ENCODE results near the gene WBP1L.

Gene WBP1L

GRCh38 chr10:102791754-102792395 is 48.1 kb downstream of the WBP1L start:
- no peak for TF ChIP-seq EZH2phosphoT487 (IDR thresholded peaks at IDR 0.05; ENCODE audit: borderline replicate concordance, low read length)
- TF ChIP-seq, protein P1, sequence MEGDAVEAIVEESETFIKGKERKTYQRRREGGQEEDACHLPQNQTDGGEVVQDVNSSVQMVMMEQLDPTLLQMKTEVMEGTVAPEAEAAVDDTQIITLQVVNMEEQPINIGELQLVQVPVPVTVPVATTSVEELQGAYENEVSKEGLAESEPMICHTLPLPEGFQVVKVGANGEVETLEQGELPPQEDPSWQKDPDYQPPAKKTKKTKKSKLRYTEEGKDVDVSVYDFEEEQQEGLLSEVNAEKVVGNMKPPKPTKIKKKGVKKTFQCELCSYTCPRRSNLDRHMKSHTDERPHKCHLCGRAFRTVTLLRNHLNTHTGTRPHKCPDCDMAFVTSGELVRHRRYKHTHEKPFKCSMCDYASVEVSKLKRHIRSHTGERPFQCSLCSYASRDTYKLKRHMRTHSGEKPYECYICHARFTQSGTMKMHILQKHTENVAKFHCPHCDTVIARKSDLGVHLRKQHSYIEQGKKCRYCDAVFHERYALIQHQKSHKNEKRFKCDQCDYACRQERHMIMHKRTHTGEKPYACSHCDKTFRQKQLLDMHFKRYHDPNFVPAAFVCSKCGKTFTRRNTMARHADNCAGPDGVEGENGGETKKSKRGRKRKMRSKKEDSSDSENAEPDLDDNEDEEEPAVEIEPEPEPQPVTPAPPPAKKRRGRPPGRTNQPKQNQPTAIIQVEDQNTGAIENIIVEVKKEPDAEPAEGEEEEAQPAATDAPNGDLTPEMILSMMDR (IDR thresholded peaks at IDR 0.05; ENCODE audit: low read depth, low read length, poor library complexity, severe bottlenecking), result no peak
- H3K9me3 ChIP-seq (ENCODE audit: control insufficient read depth, insufficient read depth, low read length), result no peaks in the 10 kb centered on the region

DNA sequence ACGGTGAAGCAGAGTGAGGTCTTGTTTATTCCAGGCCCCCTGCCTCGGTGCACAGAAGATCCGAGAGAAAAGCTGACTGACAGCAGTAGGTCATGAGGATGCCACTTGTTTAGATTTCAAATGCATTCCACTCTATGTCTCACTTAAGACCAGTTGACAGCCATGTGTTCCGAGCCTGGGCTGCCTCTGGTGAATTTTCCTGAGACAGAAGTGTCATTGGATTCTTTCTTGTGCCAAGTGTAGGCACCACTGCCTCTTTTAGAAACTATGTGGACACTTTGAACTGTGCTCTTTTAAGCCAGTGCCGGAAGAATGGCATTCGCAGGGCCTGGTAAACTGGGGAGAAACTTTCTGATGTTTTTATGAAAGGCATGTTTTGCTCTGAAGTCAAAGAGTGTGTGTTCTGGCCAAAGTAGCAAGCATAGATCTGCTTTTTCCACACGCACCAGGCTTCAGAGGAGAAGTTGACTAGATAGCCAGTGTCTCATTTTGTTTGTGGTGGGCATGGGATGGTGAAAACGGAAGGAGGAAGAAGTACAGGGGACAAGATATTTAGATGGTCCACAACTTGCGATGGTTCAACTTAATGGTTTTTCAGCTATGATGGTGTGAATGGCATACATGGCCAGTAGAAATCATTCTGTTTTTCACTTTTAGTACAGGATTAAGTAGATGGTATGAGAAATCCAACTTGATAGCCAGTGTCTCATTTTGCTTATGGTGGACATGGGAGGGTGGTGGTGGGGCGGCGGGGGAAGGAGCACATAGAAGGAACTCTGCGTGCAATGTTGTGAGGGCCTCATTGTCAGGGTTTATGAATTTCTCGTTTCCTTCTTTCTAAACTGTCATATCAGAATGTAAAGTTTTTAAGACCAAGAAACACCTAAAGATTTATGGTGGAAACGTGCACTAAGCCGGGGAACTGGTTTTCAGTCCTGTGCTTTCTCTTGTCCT is 52.0 kb downstream of the WBP1L start:
- Histone ChIP-seq H3K4me3 (ENCODE audit: low read length) (no peak overlapping the region), H4K20me1 (ENCODE audit: control insufficient read depth, insufficient read depth, low read depth, low read length) (no peaks in the 10 kb centered on the region), H3K27ac (ENCODE audit: low read depth, low read length) (no peak overlapping the region)

More at GRCh38 chr10:102791754-102792395, 48.1 kb downstream of the WBP1L start:
- H4K20me1 ChIP-seq (ENCODE audit: control insufficient read depth, insufficient read depth, low read depth, low read length), result no peaks in the 10 kb centered on the region; the same call in 1 of the 2 replicates
- no peaks in the 10 kb centered on the region for H3K36me3 ChIP-seq (ENCODE audit: control insufficient read depth, low read length)
- peaks cover 15% of the 10 kb centered on the region for H3K4me1 ChIP-seq (ENCODE audit: control insufficient read depth, low read length)
- no peak overlapping the region for H3K4me3 ChIP-seq (ENCODE audit: low read length)
- H3K27ac ChIP-seq (ENCODE audit: low read depth, low read length), result no peak overlapping the region
- no peaks in the 10 kb centered on the region for H3K27me3 ChIP-seq (ENCODE audit: control insufficient read depth, low read length)
- H3K9me2 ChIP-seq (replicated peaks; ENCODE audit: control insufficient read depth, low read length), result no peaks in the 10 kb centered on the region
- H3K4me2 ChIP-seq (ENCODE audit: low read length), result no peak overlapping the region
- no peaks in the 10 kb centered on the region for H3F3A ChIP-seq (ENCODE audit: control insufficient read depth, insufficient read depth)
- peaks cover 17% of the 10 kb centered on the region for H3K79me2 ChIP-seq (ENCODE audit: control insufficient read depth, low read length)

DNA sequence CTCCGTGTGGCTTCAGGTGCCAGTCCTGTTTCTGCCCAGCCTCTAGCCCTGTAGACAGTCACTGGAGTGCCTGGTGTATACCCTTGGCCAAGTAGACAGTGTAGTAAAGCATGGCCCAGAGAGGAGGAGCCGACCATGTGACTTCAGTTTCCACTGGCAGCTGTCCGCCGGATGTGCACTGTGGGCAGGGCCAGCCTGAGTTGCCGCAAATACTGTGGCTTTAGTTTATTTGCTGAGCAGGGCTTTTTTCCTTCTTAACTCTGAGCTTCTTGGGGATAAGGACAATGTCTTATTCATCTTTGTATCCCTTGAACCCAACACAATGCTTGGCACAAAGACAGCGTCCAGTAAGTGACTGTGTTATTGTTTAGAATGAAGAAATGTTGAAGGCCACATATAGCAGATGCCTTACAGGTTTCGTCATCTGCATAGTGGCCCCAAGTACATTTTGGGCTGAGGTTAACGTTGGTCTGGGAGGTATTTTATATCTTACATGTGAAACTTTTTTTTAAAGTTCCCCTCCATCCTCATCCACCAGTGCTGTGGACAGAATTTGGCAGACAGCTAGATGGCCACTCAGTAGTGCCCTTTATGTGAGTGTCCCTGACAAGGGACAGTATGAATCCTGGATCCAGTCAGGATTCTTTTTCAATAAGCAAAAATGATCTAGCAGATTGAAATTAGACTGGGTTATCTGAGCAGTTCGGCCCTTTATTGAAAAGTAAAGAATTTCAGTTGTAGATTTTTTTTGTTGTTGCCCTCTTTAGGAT is 52.8 kb downstream of the WBP1L start:
- no peaks in the 10 kb centered on the region for H3K9me2 ChIP-seq (replicated peaks; ENCODE audit: control insufficient read depth, low read length)
- H4K20me1 ChIP-seq (ENCODE audit: control insufficient read depth, insufficient read depth, low read depth, low read length), result peaks cover 4% of the 10 kb centered on the region; the same call in 1 of the 2 replicates
- no peak overlapping the region for H3K4me3 ChIP-seq (ENCODE audit: low read length)
- H3K36me3 ChIP-seq (ENCODE audit: control insufficient read depth, low read length), result peaks cover 21% of the 10 kb centered on the region
- H3K27ac ChIP-seq (ENCODE audit: low read depth, low read length), result no peak overlapping the region
- peak overlapping the region; percentile 23 for H3K4me2 ChIP-seq (ENCODE audit: low read length)
- H3K79me2 ChIP-seq (ENCODE audit: control insufficient read depth, low read length), result peaks cover 7% of the 10 kb centered on the region
- no peaks in the 10 kb centered on the region for H3K27me3 ChIP-seq (ENCODE audit: control insufficient read depth, low read length)
- H3K4me1 ChIP-seq (ENCODE audit: control insufficient read depth, low read length), result peaks cover 27% of the 10 kb centered on the region
- TF ChIP-seq EZH2phosphoT487 (IDR thresholded peaks at IDR 0.05; ENCODE audit: borderline replicate concordance, low read length), result no peak
- TF ChIP-seq, protein P1 (IDR thresholded peaks at IDR 0.05; ENCODE audit: low read depth, low read length, poor library complexity, severe bottlenecking), result no peak
- no peaks in the 10 kb centered on the region; the same call in 1 of the 2 replicates for H3F3A ChIP-seq (ENCODE audit: control insufficient read depth, insufficient read depth)
- no peaks in the 10 kb centered on the region for H3K9me3 ChIP-seq (ENCODE audit: control insufficient read depth, insufficient read depth, low read length)

More for the DNA sequence above, 52.0 kb downstream of the WBP1L start:
- Histone ChIP-seq H3K27me3 (ENCODE audit: control insufficient read depth, low read length) (no peaks in the 10 kb centered on the region), H3K4me1 (ENCODE audit: control insufficient read depth, low read length) (peaks cover 19% of the 10 kb centered on the region), H3K4me2 (ENCODE audit: low read length) (peak overlapping the region; percentile 23), H3K36me3 (ENCODE audit: control insufficient read depth, low read length) (peaks cover 16% of the 10 kb centered on the region), H3K9me2 (replicated peaks; ENCODE audit: control insufficient read depth, low read length) (no peaks in the 10 kb centered on the region), H3K9me3 (ENCODE audit: control insufficient read depth, insufficient read depth, low read length) (no peaks in the 10 kb centered on the region), H3F3A (ENCODE audit: control insufficient read depth, insufficient read depth) (no peaks in the 10 kb centered on the region), H3K79me2 (ENCODE audit: control insufficient read depth, low read length) (peaks cover 14% of the 10 kb centered on the region)
- no peak for TF ChIP-seq EZH2phosphoT487 (IDR thresholded peaks at IDR 0.05; ENCODE audit: borderline replicate concordance, low read length)
- TF ChIP-seq, protein P1 (IDR thresholded peaks at IDR 0.05; ENCODE audit: low read depth, low read length, poor library complexity, severe bottlenecking), result no peak

Data from DOHH2 (cell line).